K562 (cell line): ENCODE measurements around the gene TFB2M. TPM values are rescaled to one million over a fixed set of nuclear protein-coding genes. Genes with fewer than 3 reads are reported as not detected.

ENCODE experiments used
- CTCFL ChIP-seq: IDR thresholded peaks from 2 replicates; pipeline ENCODE4 v1.6.1; 2011; ENCODE audit warnings: borderline replicate concordance, low read depth, mild to moderate bottlenecking, moderate library complexity, low read length; ENCODE audit not compliant: insufficient read depth, poor library complexity, severe bottlenecking
- KDM1A ChIP-seq, 2 experiments: fragments of 450-650 bp; IDR thresholded peaks; 2 replicates each; pipeline ENCODE4 v1.6.1; 2016; ENCODE audit warnings: mild to moderate bottlenecking in 2 of 2
- KDM5B ChIP-seq: fragments of 200-600 bp; sonication (generic); IDR thresholded peaks from 2 replicates; pipeline ENCODE4 v1.6.1; 2012; ENCODE audit warnings: low read depth, mild to moderate bottlenecking, moderate library complexity, low read length, control low read depth, inconsistent platforms; ENCODE audit not compliant: insufficient replicate concordance
- KHSRP ChIP-seq: fragments of 450-650 bp; IDR thresholded peaks from 2 replicates; pipeline ENCODE4 v1.6.1; 2017
- MAFK ChIP-seq: IDR thresholded peaks from 2 replicates; pipeline ENCODE4 v1.6.1; 2011; ENCODE audit warnings: low read length, improper control_type of control experiment
- NR1H2 ChIP-seq: sonication (generic); formaldehyde crosslinking; IDR thresholded peaks from 2 replicates; pipeline ENCODE4 v1.4.0; 2020; ENCODE audit warnings: mild to moderate bottlenecking, missing genetic modification reagents
- PHF20 ChIP-seq: fragments of 450-650 bp; IDR thresholded peaks from 2 replicates; pipeline ENCODE4 v1.6.1; 2018; ENCODE audit not compliant: partially characterized antibody
- POLR2A ChIP-seq: fragments of 450-650 bp; conservative IDR thresholded peaks from 2 replicates; pipeline ENCODE4 v1.6.1; 2016
- THAP12 ChIP-seq: fragments of 250-450 bp; sonication (Bioruptor Pico); IDR thresholded peaks from 2 replicates; pipeline ENCODE4 v1.9.0; 2021; ENCODE audit warnings: mild to moderate bottlenecking, inconsistent platforms
- TRIM24 ChIP-seq, 2 experiments: fragments of 450-650 bp; IDR thresholded peaks; 2 replicates each; pipeline ENCODE4 v1.6.1; 2016
- VEZF1 ChIP-seq: fragments of 200-800 bp; sonication (Bioruptor generic); IDR thresholded peaks from 2 replicates; pipeline ENCODE4 v1.6.1; 2017; ENCODE audit warnings: missing genetic modification characterization, missing compliant biosample characterization
- ZBTB49 ChIP-seq: sonication (generic); formaldehyde crosslinking; IDR thresholded peaks from 2 replicates; pipeline ENCODE4 v1.8.0; 2022; ENCODE audit warnings: missing genetic modification reagents, mild to moderate bottlenecking, borderline replicate concordance
- polyA plus RNA-seq, 8 experiments: library from polyadenylated mRNA; depleted of rRNA in 4 of 8; stranded (reverse) in 5 of 8; unstranded in 3 of 8; fragments of >200 nt; fragmentation: Nextera tagmentation in 2 of 8; fragmentation: Illumina TruSeq in 1 of 8; extraction: Ambion mirVana in 2 of 8; extraction: Trizol in 1 of 8; gene quantifications; 2 replicates each; pipeline versions ENCODE4 v1.2.1 to v1.2.3, GENCODE V29; 2011 to 2014; ENCODE audit warnings: inconsistent platforms in 1 of 8, missing spikeins in 1 of 8
- total RNA-seq, 7 experiments: library from RNA; depleted of rRNA in 6 of 7; stranded (reverse); fragments of >200 nt in 6 of 7; fragmentation: Illumina TruSeq in 2 of 7; extraction: Trizol in 2 of 7; gene quantifications; 2 replicates each; pipeline versions ENCODE4 v1.2.1 to v1.2.3, GENCODE V29; 2011 to 2021; ENCODE audit warnings: low replicate concordance in 1 of 7

The TFB2M gene
- total and polyA plus RNA-seq, 9 of the 15 experiments (the other 6 are each of a cell fraction or from before 2014, with no cell fraction given): 55.1 to 162 (median 70.6) TPM

GRCh38 chr1:246566813-246567645, 968 bp upstream of the TFB2M start (continued):
- TF ChIP-seq CTCFL (peak; percentile 21), MAFK (no peak), THAP12 (CRISPR knock-in tag) (no peak), ZBTB49 (CRISPR knock-in tag) (no peak), NR1H2 (CRISPR knock-in tag) (no peak), KDM5B (no peak), POLR2A (peak; percentile 28), VEZF1 (CRISPR knock-in tag) (peak; percentile 81), TRIM24 (IDR thresholded peaks at IDR 0.05) (0 out of 4 replicates have a peak, but pooled peaks have one; percentile 19 to 25), PHF20 (no peak), KHSRP (no peak), KDM1A (IDR thresholded peaks at IDR 0.05) (0 out of 4 replicates have a peak, but pooled peaks of 1 of the 2 experiments have one; percentile 54)
